HEK293 (cell line): ENCODE results near the gene TATDN2.

Source experiments
- RBAK ChIP-seq: fragments of 450-650 bp; formaldehyde crosslinking; IDR thresholded peaks from 2 replicates; pipeline ENCODE4 v1.5.1; 2016; ENCODE audit warnings: missing biosample characterization, missing genetic modification characterization
- ZFHX2 ChIP-seq: fragments of 450-650 bp; formaldehyde crosslinking; conservative IDR thresholded peaks from 2 replicates; pipeline ENCODE4 v1.5.1; 2016; ENCODE audit warnings: missing biosample characterization, missing genetic modification characterization
- ZNF354C ChIP-seq: fragments of 450-650 bp; formaldehyde crosslinking; IDR thresholded peaks from 2 replicates; pipeline ENCODE4 v1.5.1; 2016; ENCODE audit warnings: missing biosample characterization, missing genetic modification characterization, low read depth, borderline replicate concordance
- ZSCAN30 ChIP-seq: fragments of 450-650 bp; IDR thresholded peaks from 2 replicates; pipeline ENCODE4 v1.5.1; 2018; ENCODE audit warnings: missing biosample characterization, mild to moderate bottlenecking, missing genetic modification characterization, moderate library complexity
- TF ChIP-seq, protein P1 (sequence below): fragments of 450-650 bp; formaldehyde crosslinking; optimal IDR thresholded peaks from 2 replicates; pipeline ENCODE3; 2016; ENCODE audit warnings: missing biosample characterization, mild to moderate bottlenecking, missing genetic modification characterization
- TF ChIP-seq, protein P2 (sequence below): fragments of 450-650 bp; formaldehyde crosslinking; IDR thresholded peaks from 2 replicates; pipeline ENCODE4 v1.5.1; 2016; ENCODE audit warnings: missing biosample characterization, missing genetic modification characterization
- TF ChIP-seq, protein P3 (sequence below): fragments of 450-650 bp; formaldehyde crosslinking; IDR thresholded peaks from 2 replicates; pipeline ENCODE4 v1.5.1; 2016; ENCODE audit warnings: missing biosample characterization, missing genetic modification characterization
- TF ChIP-seq, protein P4 (sequence below): fragments of 450-650 bp; formaldehyde crosslinking; IDR thresholded peaks from 2 replicates; pipeline ENCODE4 v1.5.1; 2016; ENCODE audit warnings: missing biosample characterization, missing genetic modification characterization, low read depth
- TF ChIP-seq, protein P5 (sequence below): fragments of 450-650 bp; formaldehyde crosslinking; IDR thresholded peaks from 2 replicates; pipeline ENCODE4 v1.5.1; 2017; ENCODE audit warnings: missing biosample characterization, missing genetic modification characterization
- TF ChIP-seq, protein P6 (sequence below): fragments of 450-650 bp; formaldehyde crosslinking; IDR thresholded peaks from 2 replicates; pipeline ENCODE4 v1.5.1; 2016; ENCODE audit warnings: missing biosample characterization, missing genetic modification characterization, borderline replicate concordance
- TF ChIP-seq, protein P7 (sequence below): fragments of 450-650 bp; formaldehyde crosslinking; IDR thresholded peaks from 2 replicates; pipeline ENCODE4 v1.5.1; 2016; ENCODE audit warnings: missing biosample characterization, missing genetic modification characterization

DNA sequence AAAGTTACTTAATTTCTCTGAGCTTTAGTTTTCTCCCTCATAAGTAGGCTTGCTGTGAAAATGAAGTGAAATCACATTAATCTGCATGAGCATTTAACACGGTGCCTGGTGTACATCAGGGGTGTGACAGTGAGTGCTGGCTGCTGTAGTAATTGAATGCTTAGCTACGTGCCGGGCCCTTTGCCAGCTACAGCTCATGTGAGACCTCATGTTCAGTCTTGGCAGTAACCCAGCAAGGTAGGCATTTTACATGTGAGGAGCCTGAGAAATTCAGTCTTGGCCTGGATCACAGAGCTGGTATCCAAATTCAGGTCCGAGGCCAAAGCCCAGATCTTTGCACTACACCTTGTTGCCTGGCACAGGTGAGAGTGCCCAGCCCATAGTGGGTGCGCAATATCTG is 35.4 kb downstream of the TATDN2 start:
- TF ChIP-seq, protein P1, sequence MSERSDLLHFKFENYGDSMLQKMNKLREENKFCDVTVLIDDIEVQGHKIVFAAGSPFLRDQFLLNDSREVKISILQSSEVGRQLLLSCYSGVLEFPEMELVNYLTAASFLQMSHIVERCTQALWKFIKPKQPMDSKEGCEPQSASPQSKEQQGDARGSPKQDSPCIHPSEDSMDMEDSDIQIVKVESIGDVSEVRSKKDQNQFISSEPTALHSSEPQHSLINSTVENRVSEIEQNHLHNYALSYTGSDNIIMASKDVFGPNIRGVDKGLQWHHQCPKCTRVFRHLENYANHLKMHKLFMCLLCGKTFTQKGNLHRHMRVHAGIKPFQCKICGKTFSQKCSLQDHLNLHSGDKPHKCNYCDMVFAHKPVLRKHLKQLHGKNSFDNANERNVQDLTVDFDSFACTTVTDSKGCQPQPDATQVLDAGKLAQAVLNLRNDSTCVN (tag by site-specific recombination) = no peak
- no peak for TF ChIP-seq ZFHX2 (tag by site-specific recombination)
- TF ChIP-seq, protein P2, sequence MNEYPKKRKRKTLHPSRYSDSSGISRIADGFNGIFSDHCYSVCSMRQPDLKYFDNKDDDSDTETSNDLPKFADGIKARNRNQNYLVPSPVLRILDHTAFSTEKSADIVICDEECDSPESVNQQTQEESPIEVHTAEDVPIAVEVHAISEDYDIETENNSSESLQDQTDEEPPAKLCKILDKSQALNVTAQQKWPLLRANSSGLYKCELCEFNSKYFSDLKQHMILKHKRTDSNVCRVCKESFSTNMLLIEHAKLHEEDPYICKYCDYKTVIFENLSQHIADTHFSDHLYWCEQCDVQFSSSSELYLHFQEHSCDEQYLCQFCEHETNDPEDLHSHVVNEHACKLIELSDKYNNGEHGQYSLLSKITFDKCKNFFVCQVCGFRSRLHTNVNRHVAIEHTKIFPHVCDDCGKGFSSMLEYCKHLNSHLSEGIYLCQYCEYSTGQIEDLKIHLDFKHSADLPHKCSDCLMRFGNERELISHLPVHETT (tag by site-specific recombination) = no peak
- TF ChIP-seq ZNF354C (tag by site-specific recombination) = no peak
- TF ChIP-seq, protein P3, sequence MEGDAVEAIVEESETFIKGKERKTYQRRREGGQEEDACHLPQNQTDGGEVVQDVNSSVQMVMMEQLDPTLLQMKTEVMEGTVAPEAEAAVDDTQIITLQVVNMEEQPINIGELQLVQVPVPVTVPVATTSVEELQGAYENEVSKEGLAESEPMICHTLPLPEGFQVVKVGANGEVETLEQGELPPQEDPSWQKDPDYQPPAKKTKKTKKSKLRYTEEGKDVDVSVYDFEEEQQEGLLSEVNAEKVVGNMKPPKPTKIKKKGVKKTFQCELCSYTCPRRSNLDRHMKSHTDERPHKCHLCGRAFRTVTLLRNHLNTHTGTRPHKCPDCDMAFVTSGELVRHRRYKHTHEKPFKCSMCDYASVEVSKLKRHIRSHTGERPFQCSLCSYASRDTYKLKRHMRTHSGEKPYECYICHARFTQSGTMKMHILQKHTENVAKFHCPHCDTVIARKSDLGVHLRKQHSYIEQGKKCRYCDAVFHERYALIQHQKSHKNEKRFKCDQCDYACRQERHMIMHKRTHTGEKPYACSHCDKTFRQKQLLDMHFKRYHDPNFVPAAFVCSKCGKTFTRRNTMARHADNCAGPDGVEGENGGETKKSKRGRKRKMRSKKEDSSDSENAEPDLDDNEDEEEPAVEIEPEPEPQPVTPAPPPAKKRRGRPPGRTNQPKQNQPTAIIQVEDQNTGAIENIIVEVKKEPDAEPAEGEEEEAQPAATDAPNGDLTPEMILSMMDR (tag by site-specific recombination) = no peak
- no peak for TF ChIP-seq ZSCAN30 (tag by site-specific recombination)
- TF ChIP-seq RBAK (tag by site-specific recombination) = no peak
- TF ChIP-seq, protein P4, sequence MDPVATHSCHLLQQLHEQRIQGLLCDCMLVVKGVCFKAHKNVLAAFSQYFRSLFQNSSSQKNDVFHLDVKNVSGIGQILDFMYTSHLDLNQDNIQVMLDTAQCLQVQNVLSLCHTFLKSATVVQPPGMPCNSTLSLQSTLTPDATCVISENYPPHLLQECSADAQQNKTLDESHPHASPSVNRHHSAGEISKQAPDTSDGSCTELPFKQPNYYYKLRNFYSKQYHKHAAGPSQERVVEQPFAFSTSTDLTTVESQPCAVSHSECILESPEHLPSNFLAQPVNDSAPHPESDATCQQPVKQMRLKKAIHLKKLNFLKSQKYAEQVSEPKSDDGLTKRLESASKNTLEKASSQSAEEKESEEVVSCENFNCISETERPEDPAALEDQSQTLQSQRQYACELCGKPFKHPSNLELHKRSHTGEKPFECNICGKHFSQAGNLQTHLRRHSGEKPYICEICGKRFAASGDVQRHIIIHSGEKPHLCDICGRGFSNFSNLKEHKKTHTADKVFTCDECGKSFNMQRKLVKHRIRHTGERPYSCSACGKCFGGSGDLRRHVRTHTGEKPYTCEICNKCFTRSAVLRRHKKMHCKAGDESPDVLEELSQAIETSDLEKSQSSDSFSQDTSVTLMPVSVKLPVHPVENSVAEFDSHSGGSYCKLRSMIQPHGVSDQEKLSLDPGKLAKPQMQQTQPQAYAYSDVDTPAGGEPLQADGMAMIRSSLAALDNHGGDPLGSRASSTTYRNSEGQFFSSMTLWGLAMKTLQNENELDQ (tag by site-specific recombination) = no peak
- TF ChIP-seq, protein P5, sequence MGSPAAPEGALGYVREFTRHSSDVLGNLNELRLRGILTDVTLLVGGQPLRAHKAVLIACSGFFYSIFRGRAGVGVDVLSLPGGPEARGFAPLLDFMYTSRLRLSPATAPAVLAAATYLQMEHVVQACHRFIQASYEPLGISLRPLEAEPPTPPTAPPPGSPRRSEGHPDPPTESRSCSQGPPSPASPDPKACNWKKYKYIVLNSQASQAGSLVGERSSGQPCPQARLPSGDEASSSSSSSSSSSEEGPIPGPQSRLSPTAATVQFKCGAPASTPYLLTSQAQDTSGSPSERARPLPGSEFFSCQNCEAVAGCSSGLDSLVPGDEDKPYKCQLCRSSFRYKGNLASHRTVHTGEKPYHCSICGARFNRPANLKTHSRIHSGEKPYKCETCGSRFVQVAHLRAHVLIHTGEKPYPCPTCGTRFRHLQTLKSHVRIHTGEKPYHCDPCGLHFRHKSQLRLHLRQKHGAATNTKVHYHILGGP (tag by site-specific recombination) = no peak
- TF ChIP-seq, protein P6, sequence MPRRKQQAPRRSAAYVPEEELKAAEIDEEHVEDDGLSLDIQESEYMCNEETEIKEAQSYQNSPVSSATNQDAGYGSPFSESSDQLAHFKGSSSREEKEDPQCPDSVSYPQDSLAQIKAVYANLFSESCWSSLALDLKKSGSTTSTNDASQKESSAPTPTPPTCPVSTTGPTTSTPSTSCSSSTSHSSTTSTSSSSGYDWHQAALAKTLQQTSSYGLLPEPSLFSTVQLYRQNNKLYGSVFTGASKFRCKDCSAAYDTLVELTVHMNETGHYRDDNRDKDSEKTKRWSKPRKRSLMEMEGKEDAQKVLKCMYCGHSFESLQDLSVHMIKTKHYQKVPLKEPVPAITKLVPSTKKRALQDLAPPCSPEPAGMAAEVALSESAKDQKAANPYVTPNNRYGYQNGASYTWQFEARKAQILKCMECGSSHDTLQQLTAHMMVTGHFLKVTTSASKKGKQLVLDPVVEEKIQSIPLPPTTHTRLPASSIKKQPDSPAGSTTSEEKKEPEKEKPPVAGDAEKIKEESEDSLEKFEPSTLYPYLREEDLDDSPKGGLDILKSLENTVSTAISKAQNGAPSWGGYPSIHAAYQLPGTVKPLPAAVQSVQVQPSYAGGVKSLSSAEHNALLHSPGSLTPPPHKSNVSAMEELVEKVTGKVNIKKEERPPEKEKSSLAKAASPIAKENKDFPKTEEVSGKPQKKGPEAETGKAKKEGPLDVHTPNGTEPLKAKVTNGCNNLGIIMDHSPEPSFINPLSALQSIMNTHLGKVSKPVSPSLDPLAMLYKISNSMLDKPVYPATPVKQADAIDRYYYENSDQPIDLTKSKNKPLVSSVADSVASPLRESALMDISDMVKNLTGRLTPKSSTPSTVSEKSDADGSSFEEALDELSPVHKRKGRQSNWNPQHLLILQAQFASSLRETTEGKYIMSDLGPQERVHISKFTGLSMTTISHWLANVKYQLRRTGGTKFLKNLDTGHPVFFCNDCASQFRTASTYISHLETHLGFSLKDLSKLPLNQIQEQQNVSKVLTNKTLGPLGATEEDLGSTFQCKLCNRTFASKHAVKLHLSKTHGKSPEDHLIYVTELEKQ (tag by site-specific recombination) = no peak
- TF ChIP-seq, protein P7, sequence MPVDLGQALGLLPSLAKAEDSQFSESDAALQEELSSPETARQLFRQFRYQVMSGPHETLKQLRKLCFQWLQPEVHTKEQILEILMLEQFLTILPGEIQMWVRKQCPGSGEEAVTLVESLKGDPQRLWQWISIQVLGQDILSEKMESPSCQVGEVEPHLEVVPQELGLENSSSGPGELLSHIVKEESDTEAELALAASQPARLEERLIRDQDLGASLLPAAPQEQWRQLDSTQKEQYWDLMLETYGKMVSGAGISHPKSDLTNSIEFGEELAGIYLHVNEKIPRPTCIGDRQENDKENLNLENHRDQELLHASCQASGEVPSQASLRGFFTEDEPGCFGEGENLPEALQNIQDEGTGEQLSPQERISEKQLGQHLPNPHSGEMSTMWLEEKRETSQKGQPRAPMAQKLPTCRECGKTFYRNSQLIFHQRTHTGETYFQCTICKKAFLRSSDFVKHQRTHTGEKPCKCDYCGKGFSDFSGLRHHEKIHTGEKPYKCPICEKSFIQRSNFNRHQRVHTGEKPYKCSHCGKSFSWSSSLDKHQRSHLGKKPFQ = no peak
